Left lung (tissue), 10 donors: ENCODE data around the gene IGSF21. TPM values are rescaled to one million over a fixed set of nuclear protein-coding genes. Genes with fewer than 3 reads are reported as not detected.
A peak's percentile ranks its signal among the peaks of the same experiment; 100 is the strongest.

Experiments used
- ATAC-seq: fragments of 200-7000 bp; cut with Tn5 transposase; one replicate; pipeline ENCODE4 v1.9.1; 2020; ENCODE audit warnings: moderate library complexity
- DNase-seq, 4 donors: peaks; one replicate each; pipeline ENCODE4 v3.0.0-alpha.2; 2013 to 2020
- H3K27ac ChIP-seq, 2 donors: fragments of 200-600 bp; sonication (generic) in 1 of 2; one replicate each; pipeline versions ENCODE4 v1.5.0 to v1.8.0; 2020 to 2021
- H3K27me3 ChIP-seq, 2 donors: fragments of 200-600 bp; sonication (generic) in 1 of 2; one replicate each; pipeline versions ENCODE4 v1.5.0 to v1.8.0; 2020 to 2021
- H3K36me3 ChIP-seq, 2 donors: fragments of 200-600 bp; sonication (generic) in 1 of 2; one replicate each; pipeline versions ENCODE4 v1.5.0 to v1.8.0; 2020 to 2021
- H3K4me1 ChIP-seq, 2 donors: fragments of 200-600 bp; one replicate each; pipeline ENCODE4 v1.8.0; 2021
- H3K4me3 ChIP-seq, 2 donors: fragments of 200-600 bp; sonication (generic) in 1 of 2; one replicate each; pipeline versions ENCODE4 v1.5.0 to v1.8.0; 2020 to 2021; ENCODE audit warnings: mild to moderate bottlenecking in 1 of 2
- H3K9me3 ChIP-seq, 2 donors: fragments of 200-600 bp; sonication (generic) in 1 of 2; one replicate each; pipeline versions ENCODE4 v1.5.0 to v1.8.0; 2020 to 2021
- intact Hi-C, 2 donors: fragments of 100-400 bp; cut with DNase I; formaldehyde crosslinking; loops; one replicate each; pipeline versions ENCODE4 v1.11.2 to v1.14.2; 2022
- polyA plus RNA-seq, 6 donors: library from polyadenylated mRNA; unstranded; fragments of 120-200 nt; gene quantifications; one replicate each; pipeline ENCODE4 v1.2.1, GENCODE V29; 2013; ENCODE audit not compliant: insufficient read length in 6 of 6
- total RNA-seq, 2 donors: library from RNA; stranded (reverse); fragmentation: NEBNext Ultra II Directional; extraction: Animal tissue kit (Norgen Biotek cat#: 25700); gene quantifications; one replicate each; pipeline ENCODE4 v1.2.1, GENCODE V29; 2021
- TF ChIP-seq, protein P1 (sequence below), 2 donors: fragments of 200-600 bp; sonication (generic) in 1 of 2; IDR thresholded peaks; one replicate each; pipeline versions ENCODE4 v1.5.0 to v1.8.0; 2021; ENCODE audit warnings: antibody characterized with exemption in 2 of 2
- donor health status: DM: no; HTN: yes; CAD: no.
- donor health status: DM: no; HTN: no; CAD: no.

Gene IGSF21
- total and polyA plus RNA-seq, 8 donors: 0.14 to 1.2 (median 0.25) TPM; not detected in 2

GRCh38 chr1:18385239-18385790 is 277.7 kb downstream of the IGSF21 start:
- no peaks in the 10 kb centered on the region for H3K9me3 ChIP-seq
- intact Hi-C loops: no loop called here
- peaks cover 0 to 28% of the 10 kb centered on the region in 2 donors for H3K27me3 ChIP-seq
- H3K36me3 ChIP-seq: no peaks in the 10 kb centered on the region
- TF ChIP-seq, protein P1, sequence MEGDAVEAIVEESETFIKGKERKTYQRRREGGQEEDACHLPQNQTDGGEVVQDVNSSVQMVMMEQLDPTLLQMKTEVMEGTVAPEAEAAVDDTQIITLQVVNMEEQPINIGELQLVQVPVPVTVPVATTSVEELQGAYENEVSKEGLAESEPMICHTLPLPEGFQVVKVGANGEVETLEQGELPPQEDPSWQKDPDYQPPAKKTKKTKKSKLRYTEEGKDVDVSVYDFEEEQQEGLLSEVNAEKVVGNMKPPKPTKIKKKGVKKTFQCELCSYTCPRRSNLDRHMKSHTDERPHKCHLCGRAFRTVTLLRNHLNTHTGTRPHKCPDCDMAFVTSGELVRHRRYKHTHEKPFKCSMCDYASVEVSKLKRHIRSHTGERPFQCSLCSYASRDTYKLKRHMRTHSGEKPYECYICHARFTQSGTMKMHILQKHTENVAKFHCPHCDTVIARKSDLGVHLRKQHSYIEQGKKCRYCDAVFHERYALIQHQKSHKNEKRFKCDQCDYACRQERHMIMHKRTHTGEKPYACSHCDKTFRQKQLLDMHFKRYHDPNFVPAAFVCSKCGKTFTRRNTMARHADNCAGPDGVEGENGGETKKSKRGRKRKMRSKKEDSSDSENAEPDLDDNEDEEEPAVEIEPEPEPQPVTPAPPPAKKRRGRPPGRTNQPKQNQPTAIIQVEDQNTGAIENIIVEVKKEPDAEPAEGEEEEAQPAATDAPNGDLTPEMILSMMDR (IDR thresholded peaks at IDR 0.05): no peak
- DNase-seq: peak in 2 of 4 donors; percentile 49 to 70
- H3K4me3 ChIP-seq: no peak overlapping the region
- peak; percentile 62 for ATAC-seq
- H3K27ac ChIP-seq: no peak overlapping the region
- H3K4me1 ChIP-seq: no peaks in the 10 kb centered on the region

DNA sequence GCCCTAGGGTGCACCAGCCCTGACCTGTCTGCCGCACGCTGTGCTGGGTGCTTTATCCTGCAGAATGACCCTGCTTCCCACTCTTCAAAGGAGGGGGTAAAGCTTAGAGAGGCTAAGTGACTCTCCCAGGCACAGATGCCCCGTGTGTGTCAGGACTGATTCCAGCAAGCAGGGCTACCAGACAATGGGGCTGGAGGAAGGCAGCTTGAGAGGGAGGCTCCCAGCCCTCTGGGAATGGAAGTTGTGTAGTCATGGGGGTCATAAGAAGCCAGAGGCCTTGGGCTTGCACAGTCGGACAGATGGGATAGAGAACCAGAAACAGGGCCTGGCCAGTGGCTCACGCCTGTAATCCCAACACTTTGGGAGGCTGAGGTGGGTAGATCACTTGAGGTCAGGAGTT is 279.0 kb downstream of the IGSF21 start:
- no peaks in the 10 kb centered on the region for H3K36me3 ChIP-seq
- no peaks in the 10 kb centered on the region for H3K4me1 ChIP-seq
- TF ChIP-seq, protein P1 (IDR thresholded peaks at IDR 0.05): no peak
- no peak for DNase-seq
- peaks cover 0 to 28% of the 10 kb centered on the region in 2 donors for H3K27me3 ChIP-seq
- no peaks in the 10 kb centered on the region for H3K9me3 ChIP-seq
- no peak overlapping the region for H3K27ac ChIP-seq
- no peak overlapping the region for H3K4me3 ChIP-seq
- intact Hi-C loops: no loop called here
- ATAC-seq: no peak

DNA sequence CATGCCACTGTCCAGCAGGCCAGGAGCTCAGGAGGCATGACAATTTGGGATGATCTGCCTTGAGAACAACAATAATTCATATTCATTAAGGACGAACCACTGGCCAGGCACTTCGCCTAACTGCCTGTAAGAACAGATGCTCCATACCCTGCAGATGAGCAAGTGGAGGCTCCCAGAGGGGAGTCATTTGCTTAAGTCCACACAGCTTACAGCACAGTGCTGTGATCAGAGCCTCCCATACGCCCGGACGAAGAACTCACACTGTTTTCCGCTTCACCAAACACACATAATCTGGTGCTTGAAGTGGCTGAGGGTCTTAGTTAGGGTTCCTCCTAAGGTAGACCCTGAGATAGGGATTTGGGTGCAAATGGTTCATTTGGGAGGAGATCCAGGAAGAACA is 279.7 kb downstream of the IGSF21 start:
- ATAC-seq (no peak), DNase-seq (no peak)
- Histone ChIP-seq H3K4me1 (no peaks in the 10 kb centered on the region), H3K36me3 (no peaks in the 10 kb centered on the region), H3K9me3 (no peaks in the 10 kb centered on the region), H3K4me3 (no peak overlapping the region), H3K27me3 (peaks cover 0 to 28% of the 10 kb centered on the region in 2 donors), H3K27ac (no peak overlapping the region)
- TF ChIP-seq, protein P1 (IDR thresholded peaks at IDR 0.05): no peak
- intact Hi-C loops: no loop called here

GRCh38 chr1:18390953-18391352 is 283.4 kb downstream of the IGSF21 start:
- H3K9me3 ChIP-seq: no peaks in the 10 kb centered on the region
- H3K36me3 ChIP-seq: no peaks in the 10 kb centered on the region
- intact Hi-C loops: no loop called here
- ATAC-seq: no peak
- TF ChIP-seq, protein P1 (IDR thresholded peaks at IDR 0.05): no peak
- H3K4me1 ChIP-seq: no peaks in the 10 kb centered on the region
- H3K27me3 ChIP-seq: no peaks in the 10 kb centered on the region
- DNase-seq: no peak
- no peak overlapping the region for H3K27ac ChIP-seq
- H3K4me3 ChIP-seq: no peak overlapping the region

DNA sequence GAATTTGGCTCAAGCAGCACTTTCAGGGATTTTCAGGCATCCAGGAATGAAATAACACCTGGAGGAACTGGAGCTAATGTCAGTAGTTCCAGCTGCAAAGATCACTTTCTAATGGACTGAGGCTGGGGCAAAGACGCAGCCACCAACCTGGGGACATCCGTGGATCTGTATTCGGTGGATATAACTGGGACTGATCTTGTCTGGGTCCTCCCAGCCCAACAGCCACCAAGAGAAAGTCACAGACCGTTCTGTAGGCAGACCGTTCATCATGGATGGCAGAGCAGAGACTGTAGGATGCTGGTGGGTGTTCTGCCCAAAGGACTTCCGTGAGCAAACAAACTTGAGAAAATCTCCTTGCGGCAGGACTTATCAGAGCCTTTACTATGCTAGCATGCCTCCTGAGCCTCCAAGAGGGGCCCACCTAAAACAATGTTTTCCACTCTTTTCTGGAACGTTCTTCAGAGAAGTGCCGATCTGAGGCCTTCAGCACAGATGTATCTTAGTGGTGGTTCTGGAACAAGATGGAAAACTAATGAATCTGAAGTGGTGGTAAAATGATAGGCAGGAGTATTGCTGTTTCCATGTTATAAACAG is 287.1 kb downstream of the IGSF21 start:
- no peak for ATAC-seq
- no peak overlapping the region for H3K4me3 ChIP-seq
- TF ChIP-seq, protein P1 (IDR thresholded peaks at IDR 0.05): no peak
- no peaks in the 10 kb centered on the region for H3K4me1 ChIP-seq
- no peaks in the 10 kb centered on the region for H3K9me3 ChIP-seq
- peaks cover 0 to 28% of the 10 kb centered on the region in 2 donors for H3K27me3 ChIP-seq
- intact Hi-C loops: no loop called here
- H3K36me3 ChIP-seq: no peaks in the 10 kb centered on the region
- no peak overlapping the region for H3K27ac ChIP-seq
- no peak for DNase-seq
